Amygdala (tissue), 56 donors: Measurements from ENCODE around the gene CRYM.

Experiments
- DNase-seq, 56 donors: peaks; one replicate each; lab custom pipeline; 2025; lab: John Stamatoyannopoulos, UW

The CRYM gene

GRCh38 chr16:21211486-21211885 lies 66.6 kb downstream of the CRYM start, which contains the start of gene ZP2:
Gene ZP2 (minus strand): TSS chr16:21211574. CDS start chr16:21211547, 27 bp downstream.
- DNase-seq = no peak
